Upper lobe of left lung (tissue), 4 donors: ENCODE results near the gene PTPRN2.

Experiments used
- EP300 ChIP-seq, 4 donors: sonication (generic); formaldehyde crosslinking; IDR thresholded peaks; one replicate each; pipeline ENCODE4 v1.5.1; 2017; ENCODE audit warnings: antibody characterized with exemption in 4 of 4, control low read depth in 2 of 4
- POLR2A ChIP-seq, 4 donors: fragments of 450-650 bp; IDR thresholded peaks; one replicate each; pipeline ENCODE4 v1.5.1; 2016 to 2017; ENCODE audit warnings: antibody characterized with exemption in 4 of 4, mild to moderate bottlenecking in 2 of 4
- POLR2AphosphoS5 ChIP-seq, 2 donors: sonication (generic); formaldehyde crosslinking; IDR thresholded peaks; one replicate each; pipeline ENCODE4 v1.5.1; 2017; ENCODE audit warnings: antibody characterized with exemption in 2 of 2
- TF ChIP-seq, protein P1 (sequence below), 6 experiments: fragments of 450-650 bp in 4 of 6; fragments of 200-600 bp in 2 of 6; sonication (generic) in 2 of 6; IDR thresholded peaks; one replicate each; pipeline ENCODE4 v1.5.1; 2016 to 2019; ENCODE audit warnings: antibody characterized with exemption in 6 of 6

DNA sequence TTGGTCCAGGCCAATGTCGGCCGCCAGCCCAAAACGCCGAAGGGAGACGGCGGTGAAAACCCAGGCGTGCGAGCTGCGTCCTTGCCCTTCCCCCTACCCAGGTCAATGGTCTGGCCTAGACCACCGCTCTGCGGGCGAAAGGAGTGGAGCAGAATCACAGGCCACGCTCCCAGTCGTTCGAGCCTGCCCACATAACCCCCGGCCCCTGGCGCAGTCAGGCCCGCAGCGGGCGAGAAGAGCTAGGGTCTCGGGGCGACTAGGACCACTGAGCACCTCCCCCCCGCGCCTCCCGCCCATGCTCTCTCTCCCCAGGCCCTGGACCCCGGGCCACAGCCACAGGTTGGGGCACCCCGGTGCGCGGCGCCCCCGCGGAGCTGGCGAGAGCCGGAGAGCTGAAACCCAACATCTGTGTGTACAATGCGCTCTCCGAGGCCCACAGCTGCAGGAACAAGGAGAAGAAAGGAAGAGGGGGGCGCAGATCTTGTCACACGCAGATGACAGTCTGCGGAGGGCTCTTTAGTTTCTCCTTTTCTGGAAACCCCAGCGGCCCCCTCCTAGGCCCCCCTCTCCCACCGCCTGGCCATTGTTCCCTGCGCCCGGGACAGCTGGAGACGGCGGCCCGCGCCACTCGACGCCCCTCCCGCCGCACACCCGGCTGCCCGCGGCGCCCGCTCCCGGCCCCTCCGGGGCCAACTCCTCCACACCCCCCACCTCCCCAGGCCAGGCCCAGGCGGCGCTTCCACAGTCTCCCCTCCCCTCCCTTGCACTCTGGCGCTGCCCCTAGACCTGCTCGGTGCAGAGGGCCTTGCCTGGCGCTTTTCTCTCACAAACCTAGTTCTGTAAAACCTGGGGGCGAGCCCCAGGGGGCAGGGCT, 895.8 kb downstream of the PTPRN2 start:
- TF ChIP-seq, protein P1, sequence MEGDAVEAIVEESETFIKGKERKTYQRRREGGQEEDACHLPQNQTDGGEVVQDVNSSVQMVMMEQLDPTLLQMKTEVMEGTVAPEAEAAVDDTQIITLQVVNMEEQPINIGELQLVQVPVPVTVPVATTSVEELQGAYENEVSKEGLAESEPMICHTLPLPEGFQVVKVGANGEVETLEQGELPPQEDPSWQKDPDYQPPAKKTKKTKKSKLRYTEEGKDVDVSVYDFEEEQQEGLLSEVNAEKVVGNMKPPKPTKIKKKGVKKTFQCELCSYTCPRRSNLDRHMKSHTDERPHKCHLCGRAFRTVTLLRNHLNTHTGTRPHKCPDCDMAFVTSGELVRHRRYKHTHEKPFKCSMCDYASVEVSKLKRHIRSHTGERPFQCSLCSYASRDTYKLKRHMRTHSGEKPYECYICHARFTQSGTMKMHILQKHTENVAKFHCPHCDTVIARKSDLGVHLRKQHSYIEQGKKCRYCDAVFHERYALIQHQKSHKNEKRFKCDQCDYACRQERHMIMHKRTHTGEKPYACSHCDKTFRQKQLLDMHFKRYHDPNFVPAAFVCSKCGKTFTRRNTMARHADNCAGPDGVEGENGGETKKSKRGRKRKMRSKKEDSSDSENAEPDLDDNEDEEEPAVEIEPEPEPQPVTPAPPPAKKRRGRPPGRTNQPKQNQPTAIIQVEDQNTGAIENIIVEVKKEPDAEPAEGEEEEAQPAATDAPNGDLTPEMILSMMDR (IDR thresholded peaks at IDR 0.05): no peak
- no peak for TF ChIP-seq POLR2AphosphoS5 (IDR thresholded peaks at IDR 0.05)
- no peak for TF ChIP-seq POLR2A (IDR thresholded peaks at IDR 0.05)
- TF ChIP-seq EP300 (IDR thresholded peaks at IDR 0.05): no peak
